HG03039 (cell line): ENCODE measurements around the gene RELN.
"Not testable (repeated sequence)": the region's sequence is repeated elsewhere in the genome, so short reads cannot be mapped to it uniquely, and the experiment has no call there.

Source experiments
- ATAC-seq: cut with Tn5 transposase; IDR thresholded peaks from one replicate; pipeline ENCODE4 v1.9.1; 2021; ENCODE audit warnings: mild to moderate bottlenecking, moderate library complexity; ENCODE audit not compliant: unreplicated experiment

The RELN gene

DNA sequence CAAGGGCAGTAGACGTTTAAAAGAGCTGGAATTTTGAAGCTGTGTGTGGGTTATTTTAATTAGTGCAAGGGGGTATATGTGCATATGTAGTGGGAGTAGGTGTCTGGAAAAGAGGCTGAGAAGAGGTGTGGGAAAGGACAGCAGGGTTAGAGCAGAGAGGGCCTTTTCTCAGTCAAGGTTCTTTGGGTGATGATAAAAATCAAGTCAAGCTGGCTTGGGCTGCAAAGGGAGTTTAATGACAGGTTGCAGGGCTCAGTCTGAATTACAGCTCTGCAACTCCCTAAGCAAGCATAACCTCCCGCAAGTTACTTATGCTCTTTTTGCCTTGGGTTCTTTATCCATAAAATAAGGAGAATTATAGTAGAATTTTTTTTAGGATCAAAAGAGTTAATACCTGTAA is 83.5 kb downstream of the RELN start:
- no peak for ATAC-seq

DNA sequence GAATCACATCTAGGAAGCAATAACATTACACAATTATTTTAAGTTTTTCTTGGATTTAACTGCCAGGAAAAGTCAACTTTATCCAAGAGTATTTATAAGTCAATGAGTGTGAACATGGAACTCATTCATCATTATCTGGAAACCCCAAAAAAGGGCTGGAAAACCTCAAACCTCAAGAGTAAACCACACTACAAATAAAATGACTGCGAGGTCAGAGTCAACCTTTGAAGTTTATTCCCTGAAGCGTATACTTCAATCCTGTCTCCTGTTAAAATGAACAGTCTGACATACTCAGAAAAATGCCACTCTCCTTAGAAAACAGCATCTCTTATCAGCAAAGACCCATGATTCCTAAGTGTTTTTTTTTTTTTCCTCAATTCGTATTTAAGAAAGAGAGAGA is 86.5 kb downstream of the RELN start:
- no peak for ATAC-seq

DNA sequence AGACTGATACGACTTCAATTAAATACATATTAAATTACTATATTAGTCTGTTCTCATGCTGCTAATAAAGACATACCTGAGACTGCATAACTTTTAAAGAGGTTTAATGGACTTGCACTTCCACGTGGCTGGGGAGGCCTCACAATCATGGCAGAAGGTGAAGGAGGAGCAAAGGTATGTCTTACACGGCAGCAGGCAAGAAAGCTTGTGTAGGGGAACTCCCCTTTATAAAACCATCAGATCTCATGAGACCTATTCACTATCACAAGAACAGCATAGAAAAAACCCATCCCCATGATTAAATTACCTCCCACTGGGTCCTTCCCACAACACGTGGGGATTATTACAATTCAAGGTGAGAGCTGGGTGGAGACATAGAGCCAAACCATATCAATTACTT is 92.6 kb downstream of the RELN start:
- ATAC-seq = not testable (repeated sequence)

DNA sequence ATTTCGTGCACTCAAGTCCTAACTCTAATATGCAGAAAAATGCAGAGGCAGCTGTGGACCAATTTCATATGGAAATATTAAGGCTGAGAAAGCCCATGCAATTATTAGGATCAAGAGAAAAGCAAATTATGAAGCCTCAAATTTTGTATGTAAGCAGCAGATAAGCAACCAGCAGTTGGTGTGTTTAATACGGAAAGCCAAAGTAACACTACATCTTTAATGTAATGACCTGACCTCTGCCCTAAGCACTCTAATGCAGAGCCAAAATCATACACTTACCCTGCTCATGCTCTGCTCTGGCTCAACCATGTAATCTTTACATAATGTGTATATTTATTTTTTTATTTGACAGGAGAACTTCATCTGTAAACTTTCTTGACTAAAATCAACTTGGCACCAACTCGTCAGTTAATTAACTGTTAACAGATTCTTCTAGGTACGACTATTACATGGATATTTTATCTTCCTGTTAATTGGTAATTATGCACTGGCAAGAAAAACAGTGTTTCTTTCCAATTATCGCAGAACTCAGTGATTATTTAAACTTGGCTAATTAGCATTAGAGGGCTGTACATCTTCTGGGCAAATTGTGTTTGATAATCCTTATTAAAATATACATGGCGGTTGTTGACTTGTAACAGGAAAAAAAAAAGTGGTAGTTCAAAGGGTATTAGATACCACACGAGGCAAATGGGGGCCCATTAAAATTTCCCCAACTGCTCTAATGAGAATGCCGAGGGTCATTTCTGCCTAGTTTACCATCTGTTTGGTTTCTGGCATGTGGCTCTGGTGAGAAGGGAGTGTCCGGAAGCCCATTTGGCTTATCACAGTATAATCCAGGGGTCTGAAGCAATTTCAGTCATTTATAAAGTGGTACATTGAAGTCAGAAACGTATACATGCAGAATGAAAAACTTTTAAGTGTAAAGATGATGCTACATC is 94.5 kb downstream of the RELN start:
- no peak for ATAC-seq

DNA sequence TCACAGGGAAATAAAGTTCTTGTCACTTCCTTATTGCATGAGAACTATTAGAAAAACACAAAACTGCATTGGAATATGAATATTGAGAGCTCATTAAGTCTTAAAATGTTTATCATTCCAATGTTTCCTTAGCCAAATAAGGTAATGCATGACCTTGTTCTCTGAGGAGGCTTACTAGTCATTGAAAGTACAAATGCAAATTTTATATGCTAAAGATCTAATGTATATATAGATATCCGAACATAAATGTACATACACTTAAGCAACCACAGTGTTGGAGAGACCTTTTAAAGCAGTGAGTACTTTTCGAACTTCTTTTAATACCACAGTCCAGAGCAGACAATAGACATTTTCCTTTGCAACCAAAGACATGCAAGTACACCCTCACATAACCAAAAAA is 96.1 kb downstream of the RELN start:
- no peak for ATAC-seq

DNA sequence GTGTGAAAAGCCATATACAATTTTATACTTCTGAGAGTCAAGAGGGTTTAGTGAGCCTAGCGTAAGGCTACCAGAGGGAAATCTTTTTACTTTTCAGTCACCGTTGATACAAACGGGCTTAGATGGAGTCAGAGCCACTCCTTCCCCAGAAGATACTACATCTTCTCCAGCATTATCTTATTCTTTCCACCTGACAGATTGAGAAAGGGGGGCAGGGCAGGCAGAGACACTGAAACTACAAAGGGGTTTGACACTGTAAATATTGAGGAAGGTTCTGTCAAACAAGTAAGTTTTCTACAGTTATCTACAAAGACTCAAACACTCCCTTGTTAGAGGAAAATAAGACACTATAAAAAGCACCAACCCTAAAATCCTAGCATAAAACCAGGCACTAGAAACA is 100.0 kb downstream of the RELN start:
- no peak for ATAC-seq

DNA sequence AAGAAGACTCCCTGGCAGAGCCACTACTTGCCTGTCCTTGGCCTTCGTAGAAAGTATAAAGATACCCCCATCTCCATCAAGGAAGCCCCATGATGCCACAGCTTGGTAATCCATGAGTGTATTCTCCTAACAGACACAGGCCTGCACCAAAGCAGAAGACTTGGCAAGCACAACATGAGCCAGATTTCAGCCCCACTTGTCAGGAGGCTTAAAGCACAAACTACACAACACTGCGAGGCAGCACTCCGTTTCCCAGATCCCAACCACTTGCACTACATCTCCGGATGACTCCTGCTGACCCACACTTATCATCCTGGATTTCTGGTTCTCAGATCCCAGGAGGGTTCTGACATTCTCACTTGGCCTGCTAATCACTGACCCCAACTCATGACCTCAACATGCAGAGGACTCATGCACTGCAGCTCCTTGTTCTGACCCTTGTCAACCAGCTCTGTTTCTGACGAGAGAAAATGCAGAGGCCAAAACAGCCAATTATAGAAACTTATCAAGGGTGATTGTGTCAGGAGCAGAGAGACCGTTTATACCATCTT is 100.8 kb downstream of the RELN start:
- ATAC-seq = no peak

DNA sequence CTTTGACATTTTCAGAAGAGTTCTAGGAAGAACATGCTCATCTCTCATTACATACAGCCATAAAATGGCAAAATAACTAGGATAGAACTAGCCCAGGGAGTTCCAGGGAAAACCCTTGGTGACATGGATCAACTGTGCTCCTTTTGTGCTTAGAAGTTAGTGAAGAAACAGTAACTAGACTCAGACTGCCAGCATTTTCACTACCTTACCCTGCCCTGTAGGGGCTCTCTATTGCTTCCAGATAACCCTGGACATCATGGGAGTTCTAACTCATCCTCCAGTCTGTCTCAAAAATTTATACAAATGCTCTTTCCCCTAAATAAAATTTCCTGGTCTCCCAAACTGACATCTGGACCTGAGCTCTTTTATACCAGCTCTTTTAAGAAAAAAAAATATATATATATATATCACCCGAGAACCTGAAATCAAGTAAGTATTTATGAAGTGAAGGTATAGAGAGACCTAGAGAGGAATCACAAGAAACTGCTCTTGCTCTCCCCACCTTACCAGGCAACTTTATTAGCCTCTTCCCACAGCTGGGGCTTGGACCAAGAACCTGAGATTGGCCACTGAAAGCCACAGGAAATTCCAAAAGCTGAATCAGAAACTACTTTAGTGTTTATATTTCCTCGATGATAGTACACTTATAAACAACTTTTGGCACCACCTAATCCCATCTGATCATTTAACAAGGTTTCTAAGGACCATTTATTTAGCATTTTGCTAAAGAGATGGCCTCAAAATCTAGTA is 101.4 kb downstream of the RELN start:
- ATAC-seq = no peak

DNA sequence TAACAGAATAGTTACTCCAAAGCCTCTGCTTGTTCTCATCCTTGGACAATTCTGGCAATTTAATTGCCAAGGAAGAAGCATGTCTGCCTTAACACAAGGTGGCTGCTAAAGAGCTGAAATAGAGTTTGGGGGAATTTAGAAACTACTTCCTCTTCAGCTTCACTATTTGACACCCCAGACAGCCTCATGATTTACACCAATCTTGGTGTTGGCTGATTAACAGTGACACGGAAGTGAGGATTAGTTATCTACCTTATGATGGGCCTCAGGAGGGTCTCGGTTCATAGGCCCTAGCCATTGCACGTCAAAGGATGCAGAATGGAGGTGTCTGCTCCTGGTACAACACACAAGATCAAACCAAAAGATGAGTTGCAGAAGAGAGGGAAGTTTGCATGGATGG is 102.4 kb downstream of the RELN start:
- ATAC-seq = no peak

DNA sequence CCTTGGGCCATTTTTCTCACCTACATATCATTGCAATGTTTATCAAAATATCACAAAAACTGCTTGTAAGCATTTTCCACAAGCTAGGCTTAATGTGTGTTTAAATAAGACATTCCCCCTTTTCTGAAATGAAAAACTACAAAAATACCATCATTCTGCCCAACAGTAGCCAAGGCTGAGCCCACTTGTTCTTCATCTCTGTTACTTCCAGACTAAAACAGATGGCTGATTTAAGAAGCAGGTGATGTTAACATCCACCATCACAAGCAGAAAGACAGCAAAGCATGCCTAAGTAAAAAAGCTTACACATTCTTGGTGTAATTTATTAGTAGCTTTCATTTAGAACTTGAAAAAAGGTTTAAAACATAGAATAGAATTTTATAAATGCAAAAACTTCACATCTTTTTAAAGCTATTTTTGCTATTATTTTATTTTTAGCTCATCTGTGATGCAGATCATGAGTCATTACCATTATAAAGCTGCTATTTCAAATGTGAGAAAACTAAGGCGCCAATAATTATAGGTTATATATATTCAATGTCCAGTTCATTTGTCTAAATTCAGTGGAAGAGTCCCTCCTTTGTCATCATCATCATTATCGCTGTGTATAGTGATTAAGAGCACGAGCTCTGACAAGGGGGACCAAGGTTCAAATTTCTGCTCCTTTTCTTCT is 109.4 kb downstream of the RELN start:
- ATAC-seq = no peak

DNA sequence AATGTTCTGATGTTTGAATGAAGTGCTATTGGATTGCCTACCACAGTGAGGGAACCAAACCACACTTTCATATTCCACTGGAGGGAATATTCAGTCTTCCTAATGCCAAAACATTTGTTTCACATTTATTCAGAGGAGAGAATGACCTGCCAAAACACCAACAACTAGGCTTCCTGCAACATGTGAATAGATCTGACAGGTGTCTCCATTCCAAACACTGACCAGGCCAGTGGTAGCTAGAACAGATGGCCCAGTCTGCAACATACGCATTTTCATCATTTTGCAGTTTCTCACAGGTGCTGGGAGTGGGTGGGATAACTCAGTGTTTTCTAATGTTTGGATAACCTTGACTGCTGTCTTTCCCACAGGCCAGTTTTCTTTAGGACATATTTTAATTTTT is 110.0 kb downstream of the RELN start:
- ATAC-seq = no peak

DNA sequence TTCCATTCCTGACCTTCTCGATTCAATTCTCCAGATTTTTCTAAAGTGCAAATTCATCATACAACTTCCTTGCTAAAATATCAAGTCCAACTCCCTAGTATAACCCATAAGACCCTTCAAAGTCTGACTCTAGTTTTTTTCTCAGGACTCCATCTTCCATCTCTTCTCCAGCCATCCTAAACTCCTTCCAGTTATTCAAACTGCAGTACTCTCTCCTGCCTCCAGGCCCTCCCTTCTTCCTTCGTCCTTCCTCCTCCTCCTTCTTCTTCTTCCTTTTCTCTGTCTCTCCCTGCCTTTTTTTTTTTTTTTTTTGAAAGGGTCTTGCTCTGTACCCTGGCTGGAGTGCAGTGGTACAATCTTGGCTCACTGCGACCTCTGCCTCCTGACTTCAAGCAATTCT is 111.9 kb downstream of the RELN start:
- ATAC-seq = no peak

DNA sequence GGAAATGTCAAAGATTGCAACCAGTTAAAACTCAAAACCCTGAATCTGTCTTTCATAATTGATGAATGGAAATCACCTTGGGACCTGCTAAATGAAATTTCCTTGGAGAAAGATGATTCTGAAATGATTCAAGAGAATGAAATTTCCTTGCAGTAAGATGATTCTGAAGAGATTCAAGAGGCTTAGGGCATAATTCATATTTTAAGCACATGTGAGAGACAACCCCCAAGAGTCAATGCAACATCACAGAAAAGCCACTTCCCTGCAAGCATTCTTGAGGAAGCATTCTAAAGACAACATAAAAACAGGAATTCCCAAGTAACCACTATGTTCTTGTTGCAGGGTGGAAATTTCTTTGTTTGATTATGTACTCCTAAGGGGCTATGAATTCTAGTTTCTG is 113.7 kb downstream of the RELN start:
- no peak for ATAC-seq

DNA sequence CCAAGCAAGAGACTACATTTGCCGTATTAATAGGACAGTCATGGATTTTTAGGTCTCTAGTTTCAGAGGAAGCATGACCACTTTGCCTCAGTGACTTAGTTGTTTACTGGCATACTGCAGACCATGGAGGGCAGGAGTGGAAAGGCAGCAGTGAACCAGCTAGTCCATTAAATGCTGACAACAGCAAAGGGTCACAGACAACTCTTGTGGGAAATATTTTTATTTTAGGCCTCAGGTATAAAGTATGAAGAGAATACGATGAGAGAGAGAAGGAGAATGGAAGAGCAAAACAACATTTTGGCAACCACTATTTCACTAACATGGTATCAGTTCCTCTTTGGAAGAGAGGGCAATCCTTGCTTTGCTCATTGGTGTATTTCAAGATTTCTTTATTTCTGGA is 118.0 kb downstream of the RELN start:
- no peak for ATAC-seq

DNA sequence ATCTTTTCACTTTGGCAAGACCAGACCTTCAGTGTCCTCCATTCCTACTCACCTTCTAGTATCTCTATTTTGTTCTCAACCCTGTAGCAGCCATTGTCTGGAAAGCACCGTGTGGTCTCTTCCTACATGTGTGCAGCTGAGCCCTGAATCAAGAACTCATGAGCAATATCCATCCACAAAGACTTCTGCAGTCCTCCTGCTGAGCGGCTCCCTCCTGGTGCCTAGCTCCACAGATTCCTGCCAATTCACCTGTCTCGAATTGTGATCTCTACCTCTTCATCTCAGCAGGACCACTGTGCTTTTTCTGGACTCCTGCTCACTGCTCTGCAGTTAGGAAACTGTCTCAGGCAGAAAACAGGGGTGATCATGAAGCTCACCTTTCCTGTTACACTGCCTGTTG is 118.8 kb downstream of the RELN start:
- no peak for ATAC-seq

DNA sequence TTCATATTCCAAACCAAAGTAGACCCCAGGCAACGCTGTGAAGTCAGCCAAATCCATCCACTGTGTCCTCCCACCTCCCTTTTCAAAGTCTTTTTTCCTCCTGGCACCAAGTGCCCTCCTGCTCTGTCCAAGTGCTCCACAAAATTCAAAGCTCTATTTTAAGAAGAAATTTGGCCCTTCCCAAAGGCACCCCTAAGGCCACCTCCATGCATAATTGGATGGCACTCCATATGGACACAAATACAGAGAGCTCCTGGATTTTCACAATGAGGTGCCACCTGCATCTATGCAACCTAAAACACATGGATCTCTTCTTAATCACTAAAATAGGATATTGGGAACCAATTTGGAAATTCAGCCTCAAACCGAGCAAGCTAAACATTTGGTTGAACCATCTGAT is 121.6 kb downstream of the RELN start:
- no peak for ATAC-seq

DNA sequence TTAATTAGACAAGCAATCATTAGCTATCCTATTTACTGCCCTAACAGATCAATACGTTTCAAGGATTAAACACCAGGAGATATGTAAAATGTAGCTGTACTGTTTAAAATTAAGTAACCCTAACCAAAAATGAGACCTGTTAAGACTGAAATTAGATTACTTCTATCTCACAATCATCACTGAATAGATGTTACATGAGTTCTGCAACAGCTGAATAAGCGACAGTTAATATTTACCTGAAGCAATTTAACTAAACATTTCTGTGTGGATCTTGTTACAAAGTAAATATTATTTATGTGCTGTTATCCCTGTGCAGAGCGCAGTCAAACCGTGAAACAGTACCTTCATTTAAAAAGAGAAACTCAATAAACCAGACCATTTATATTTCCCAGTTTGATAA is 122.5 kb downstream of the RELN start:
- ATAC-seq = no peak

DNA sequence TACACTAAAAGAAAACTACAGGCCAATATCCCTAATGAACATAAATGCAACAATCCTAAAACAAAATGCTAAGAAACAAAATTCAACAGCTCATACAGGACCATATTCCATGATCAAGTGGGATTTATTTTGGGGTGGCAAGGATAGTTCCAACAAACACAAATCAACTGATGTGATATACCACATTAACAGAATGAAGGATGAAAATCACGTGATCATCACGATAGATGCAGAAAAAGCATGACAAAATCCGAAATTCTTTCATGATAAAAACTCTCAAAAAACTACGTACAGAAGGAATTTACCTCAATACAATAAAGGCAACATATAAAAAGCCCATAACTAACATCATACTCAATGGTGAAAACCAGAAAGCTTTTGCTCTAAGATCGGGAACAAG is 124.0 kb downstream of the RELN start:
- no peak for ATAC-seq

DNA sequence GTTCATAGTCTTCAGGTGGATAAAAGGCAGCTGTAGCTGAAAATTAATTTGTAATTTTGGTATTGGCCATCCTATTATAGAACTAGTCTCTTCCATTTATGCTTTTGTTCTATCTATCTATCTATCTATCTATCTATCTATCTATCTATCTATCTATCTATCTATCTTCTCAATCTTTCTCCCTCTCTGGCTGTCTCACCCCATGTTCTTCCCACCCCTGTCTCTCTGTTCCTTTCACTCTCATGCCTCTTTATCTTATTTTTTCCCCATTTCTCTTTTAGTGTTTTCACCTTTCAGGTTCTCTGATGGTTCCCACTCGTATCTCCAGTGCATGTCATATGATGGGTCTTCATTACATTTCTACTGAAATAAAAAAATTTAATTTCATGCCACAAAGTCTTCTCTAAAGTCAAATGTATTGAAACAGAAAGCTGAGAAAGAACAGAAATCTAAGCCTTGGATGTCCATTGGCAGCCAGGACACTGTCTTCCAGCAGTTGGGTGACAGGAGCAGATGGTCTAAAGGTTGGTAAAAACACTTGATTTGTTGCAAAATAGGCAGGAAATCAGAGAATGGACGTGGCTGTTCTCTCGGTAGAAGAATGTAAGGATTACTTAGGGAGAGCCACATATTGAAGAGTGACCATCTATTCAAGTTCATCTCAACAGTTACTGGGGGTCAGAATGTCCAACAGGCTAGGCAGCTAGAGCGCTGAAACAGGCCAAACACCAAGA is 127.0 kb downstream of the RELN start:
- no peak for ATAC-seq

DNA sequence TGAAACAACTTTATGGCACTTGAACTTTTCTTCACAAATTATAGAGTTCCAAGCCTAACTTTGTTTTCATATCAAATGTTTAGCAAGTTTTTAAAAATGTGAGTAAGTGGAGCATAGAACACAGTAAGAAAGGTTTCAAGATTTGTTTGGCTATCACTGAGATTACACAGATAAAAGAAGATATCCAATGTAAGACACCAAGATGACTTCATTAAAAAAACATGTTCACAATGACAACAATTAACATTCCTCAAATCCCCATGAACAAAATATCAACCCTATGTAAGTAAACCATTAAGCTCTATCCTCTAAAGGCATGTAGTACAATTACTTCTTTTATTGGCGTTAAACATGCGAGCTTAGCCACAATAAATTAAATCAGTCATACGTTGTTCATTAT is 129.7 kb downstream of the RELN start:
- no peak for ATAC-seq

DNA sequence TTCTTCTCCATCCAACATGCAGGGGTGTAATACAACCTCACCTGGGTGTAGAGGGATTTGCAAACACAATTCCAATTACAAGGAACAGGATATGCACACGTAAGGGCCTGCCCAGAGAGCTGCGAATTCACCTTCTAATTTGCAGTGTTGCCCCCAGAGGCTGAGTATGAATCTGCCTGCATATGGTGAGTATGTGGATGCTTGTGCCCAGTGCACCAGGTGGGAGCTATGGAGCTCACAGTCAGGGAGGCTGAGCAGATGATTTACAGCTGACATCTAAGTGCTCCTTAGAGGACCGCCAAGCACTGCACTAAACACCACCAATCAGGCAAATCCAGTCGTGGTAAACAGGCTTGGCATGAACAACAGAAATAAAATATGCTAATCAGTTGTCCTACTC is 132.0 kb downstream of the RELN start:
- no peak for ATAC-seq
